Measurements from ENCODE around the gene SFI1. TPM values are rescaled to one million over a fixed set of nuclear protein-coding genes. Genes with fewer than 3 reads are reported as not detected.
A peak's percentile ranks its signal among the peaks of the same experiment; 100 is the strongest.

Gene SFI1
- total and polyA plus RNA-seq, 4 donors, result 3.1 to 16.2 (median 7.4) TPM

DNA sequence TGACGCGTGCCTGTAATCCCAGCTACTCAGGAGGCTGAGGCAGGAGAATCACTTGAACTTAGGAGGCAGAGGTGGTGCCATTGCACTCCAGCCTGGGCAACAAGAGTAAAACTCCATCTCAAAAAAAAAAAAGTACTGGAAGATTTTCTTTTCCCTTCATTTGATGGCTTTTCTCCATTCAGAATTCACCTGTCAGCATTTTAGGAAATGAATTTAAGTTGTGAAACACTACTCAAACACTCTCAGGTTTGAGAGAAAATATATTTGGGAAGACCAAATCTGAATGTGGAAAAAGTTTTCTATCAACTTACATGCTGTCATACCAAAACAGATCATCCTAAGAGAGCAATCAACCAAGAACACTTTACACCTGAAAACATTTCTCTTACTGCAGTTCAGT, 9.4 kb upstream of the SFI1 start:
- Histone ChIP-seq H3K27ac (ENCODE audit: low read depth in 1 of 2, low read length in 2 of 2) (no peak overlapping the region), H3K4me1 (ENCODE audit: control insufficient read depth in 4 of 4, insufficient read depth in 4 of 4, low read length in 3 of 4) (peaks cover 7 to 24% (median 19%) of the 10 kb centered on the region in 4 donors), H3K27me3 (ENCODE audit: control insufficient read depth in 4 of 4, insufficient read depth in 4 of 4, low read length in 3 of 4) (no peaks in the 10 kb centered on the region), H3K4me3 (ENCODE audit: low read depth in 1 of 3, low read length in 3 of 3) (no peak overlapping the region), H3K36me3 (ENCODE audit: control insufficient read depth in 4 of 4, insufficient read depth in 3 of 4, low read depth in 1 of 4, low read length in 3 of 4) (peaks cover 0 to 12% (median 7%) of the 10 kb centered on the region in 4 donors), H3K9me3 (ENCODE audit: control insufficient read depth in 4 of 4, low read length in 3 of 4) (no peaks in the 10 kb centered on the region), H3K9ac (ENCODE audit: low read depth in 1 of 2, low read length in 2 of 2) (no peak overlapping the region)
- TF ChIP-seq, protein P1, sequence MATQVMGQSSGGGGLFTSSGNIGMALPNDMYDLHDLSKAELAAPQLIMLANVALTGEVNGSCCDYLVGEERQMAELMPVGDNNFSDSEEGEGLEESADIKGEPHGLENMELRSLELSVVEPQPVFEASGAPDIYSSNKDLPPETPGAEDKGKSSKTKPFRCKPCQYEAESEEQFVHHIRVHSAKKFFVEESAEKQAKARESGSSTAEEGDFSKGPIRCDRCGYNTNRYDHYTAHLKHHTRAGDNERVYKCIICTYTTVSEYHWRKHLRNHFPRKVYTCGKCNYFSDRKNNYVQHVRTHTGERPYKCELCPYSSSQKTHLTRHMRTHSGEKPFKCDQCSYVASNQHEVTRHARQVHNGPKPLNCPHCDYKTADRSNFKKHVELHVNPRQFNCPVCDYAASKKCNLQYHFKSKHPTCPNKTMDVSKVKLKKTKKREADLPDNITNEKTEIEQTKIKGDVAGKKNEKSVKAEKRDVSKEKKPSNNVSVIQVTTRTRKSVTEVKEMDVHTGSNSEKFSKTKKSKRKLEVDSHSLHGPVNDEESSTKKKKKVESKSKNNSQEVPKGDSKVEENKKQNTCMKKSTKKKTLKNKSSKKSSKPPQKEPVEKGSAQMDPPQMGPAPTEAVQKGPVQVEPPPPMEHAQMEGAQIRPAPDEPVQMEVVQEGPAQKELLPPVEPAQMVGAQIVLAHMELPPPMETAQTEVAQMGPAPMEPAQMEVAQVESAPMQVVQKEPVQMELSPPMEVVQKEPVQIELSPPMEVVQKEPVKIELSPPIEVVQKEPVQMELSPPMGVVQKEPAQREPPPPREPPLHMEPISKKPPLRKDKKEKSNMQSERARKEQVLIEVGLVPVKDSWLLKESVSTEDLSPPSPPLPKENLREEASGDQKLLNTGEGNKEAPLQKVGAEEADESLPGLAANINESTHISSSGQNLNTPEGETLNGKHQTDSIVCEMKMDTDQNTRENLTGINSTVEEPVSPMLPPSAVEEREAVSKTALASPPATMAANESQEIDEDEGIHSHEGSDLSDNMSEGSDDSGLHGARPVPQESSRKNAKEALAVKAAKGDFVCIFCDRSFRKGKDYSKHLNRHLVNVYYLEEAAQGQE (IDR thresholded peaks at IDR 0.05), result no peak
- no peak for TF ChIP-seq HNF4A (conservative IDR thresholded peaks at IDR 0.05)
- no peak for TF ChIP-seq YY1 (IDR thresholded peaks at IDR 0.05)
- 100% methylated on average over 2 of the region's 2 CpGs for WGBS
- no peak for DNase-seq (ENCODE audit: low spot score)

DNA sequence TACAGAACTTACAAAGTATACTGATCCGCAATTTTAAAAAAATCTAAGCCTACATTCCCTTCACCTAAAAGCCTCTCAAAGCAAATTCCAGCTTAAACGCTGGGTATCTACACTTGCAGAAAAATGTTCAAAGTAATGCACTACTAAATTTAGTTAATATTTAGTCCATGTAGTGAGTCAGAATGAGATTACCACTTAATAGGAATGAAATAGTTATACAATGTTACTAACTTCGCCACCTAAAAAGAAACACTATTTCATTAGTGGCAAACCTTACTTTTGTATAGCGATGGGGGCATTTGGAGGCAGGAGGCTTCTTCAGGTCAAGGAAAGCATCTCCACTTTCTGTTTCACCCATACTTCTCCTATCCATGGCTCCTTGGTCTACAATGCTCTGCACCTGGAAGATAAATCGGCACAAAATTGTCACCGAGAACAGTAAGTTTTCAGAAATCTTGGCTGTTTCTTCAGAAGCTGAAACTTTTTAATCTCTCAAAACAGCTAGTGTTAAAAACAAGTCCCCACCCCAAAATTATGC, 7.9 kb upstream of the SFI1 start:
- WGBS, result 79% methylated on average over 6 of the region's 6 CpGs
- Histone ChIP-seq H3K4me1 (ENCODE audit: control insufficient read depth in 4 of 4, insufficient read depth in 4 of 4, low read length in 3 of 4) (peaks cover 7 to 24% (median 19%) of the 10 kb centered on the region in 4 donors), H3K36me3 (ENCODE audit: control insufficient read depth in 4 of 4, insufficient read depth in 3 of 4, low read depth in 1 of 4, low read length in 3 of 4) (peaks cover 0 to 12% (median 7%) of the 10 kb centered on the region in 4 donors), H3K4me3 (ENCODE audit: low read depth in 1 of 3, low read length in 3 of 3) (peak overlapping the region; percentile 75 to 96 (median 95)), H3K9me3 (ENCODE audit: control insufficient read depth in 4 of 4, low read length in 3 of 4) (no peaks in the 10 kb centered on the region), H3K27ac (ENCODE audit: low read depth in 1 of 2, low read length in 2 of 2) (no peak overlapping the region), H3K9ac (ENCODE audit: low read depth in 1 of 2, low read length in 2 of 2) (peak overlapping the region; percentile 69 to 70), H3K27me3 (ENCODE audit: control insufficient read depth in 4 of 4, insufficient read depth in 4 of 4, low read length in 3 of 4) (no peaks in the 10 kb centered on the region)
- TF ChIP-seq HNF4A (conservative IDR thresholded peaks at IDR 0.05) (no peak), FOXA1 (IDR thresholded peaks at IDR 0.05) (no peak), HNF4G (IDR thresholded peaks at IDR 0.05) (no peak), RXRA (IDR thresholded peaks at IDR 0.05) (no peak), TAF1 (conservative IDR thresholded peaks at IDR 0.05) (no peak), JUND (IDR thresholded peaks at IDR 0.05) (no peak), GABPA (IDR thresholded peaks at IDR 0.05 in 1 of 2, conservative IDR thresholded peaks at IDR 0.05 in 1 of 2) (no peak), EGR1 (IDR thresholded peaks at IDR 0.05; ENCODE audit: low read depth in 2 of 2) (no peak), SP1 (IDR thresholded peaks at IDR 0.05) (no peak), YY1 (IDR thresholded peaks at IDR 0.05) (no peak), FOXA2 (IDR thresholded peaks at IDR 0.05) (no peak), NR2F2 (IDR thresholded peaks at IDR 0.05) (no peak), RAD21 (IDR thresholded peaks at IDR 0.05) (no peak)
- TF ChIP-seq, protein P2, sequence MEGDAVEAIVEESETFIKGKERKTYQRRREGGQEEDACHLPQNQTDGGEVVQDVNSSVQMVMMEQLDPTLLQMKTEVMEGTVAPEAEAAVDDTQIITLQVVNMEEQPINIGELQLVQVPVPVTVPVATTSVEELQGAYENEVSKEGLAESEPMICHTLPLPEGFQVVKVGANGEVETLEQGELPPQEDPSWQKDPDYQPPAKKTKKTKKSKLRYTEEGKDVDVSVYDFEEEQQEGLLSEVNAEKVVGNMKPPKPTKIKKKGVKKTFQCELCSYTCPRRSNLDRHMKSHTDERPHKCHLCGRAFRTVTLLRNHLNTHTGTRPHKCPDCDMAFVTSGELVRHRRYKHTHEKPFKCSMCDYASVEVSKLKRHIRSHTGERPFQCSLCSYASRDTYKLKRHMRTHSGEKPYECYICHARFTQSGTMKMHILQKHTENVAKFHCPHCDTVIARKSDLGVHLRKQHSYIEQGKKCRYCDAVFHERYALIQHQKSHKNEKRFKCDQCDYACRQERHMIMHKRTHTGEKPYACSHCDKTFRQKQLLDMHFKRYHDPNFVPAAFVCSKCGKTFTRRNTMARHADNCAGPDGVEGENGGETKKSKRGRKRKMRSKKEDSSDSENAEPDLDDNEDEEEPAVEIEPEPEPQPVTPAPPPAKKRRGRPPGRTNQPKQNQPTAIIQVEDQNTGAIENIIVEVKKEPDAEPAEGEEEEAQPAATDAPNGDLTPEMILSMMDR (IDR thresholded peaks at IDR 0.05; ENCODE audit: low read depth, low read length, missing input control), result no peak
- TF ChIP-seq, protein P3, sequence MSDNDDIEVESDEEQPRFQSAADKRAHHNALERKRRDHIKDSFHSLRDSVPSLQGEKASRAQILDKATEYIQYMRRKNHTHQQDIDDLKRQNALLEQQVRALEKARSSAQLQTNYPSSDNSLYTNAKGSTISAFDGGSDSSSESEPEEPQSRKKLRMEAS (IDR thresholded peaks at IDR 0.05), result no peak
- TF ChIP-seq, protein P4, sequence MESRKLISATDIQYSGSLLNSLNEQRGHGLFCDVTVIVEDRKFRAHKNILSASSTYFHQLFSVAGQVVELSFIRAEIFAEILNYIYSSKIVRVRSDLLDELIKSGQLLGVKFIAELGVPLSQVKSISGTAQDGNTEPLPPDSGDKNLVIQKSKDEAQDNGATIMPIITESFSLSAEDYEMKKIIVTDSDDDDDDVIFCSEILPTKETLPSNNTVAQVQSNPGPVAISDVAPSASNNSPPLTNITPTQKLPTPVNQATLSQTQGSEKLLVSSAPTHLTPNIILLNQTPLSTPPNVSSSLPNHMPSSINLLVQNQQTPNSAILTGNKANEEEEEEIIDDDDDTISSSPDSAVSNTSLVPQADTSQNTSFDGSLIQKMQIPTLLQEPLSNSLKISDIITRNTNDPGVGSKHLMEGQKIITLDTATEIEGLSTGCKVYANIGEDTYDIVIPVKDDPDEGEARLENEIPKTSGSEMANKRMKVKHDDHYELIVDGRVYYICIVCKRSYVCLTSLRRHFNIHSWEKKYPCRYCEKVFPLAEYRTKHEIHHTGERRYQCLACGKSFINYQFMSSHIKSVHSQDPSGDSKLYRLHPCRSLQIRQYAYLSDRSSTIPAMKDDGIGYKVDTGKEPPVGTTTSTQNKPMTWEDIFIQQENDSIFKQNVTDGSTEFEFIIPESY (IDR thresholded peaks at IDR 0.05), result no peak
- TF ChIP-seq, protein P5, sequence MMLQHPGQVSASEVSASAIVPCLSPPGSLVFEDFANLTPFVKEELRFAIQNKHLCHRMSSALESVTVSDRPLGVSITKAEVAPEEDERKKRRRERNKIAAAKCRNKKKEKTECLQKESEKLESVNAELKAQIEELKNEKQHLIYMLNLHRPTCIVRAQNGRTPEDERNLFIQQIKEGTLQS (IDR thresholded peaks at IDR 0.05), result no peak
- TF ChIP-seq, protein P1 (IDR thresholded peaks at IDR 0.05), result no peak
- no peak for DNase-seq (ENCODE audit: low spot score)

Measured in liver (tissue), 9 donors.